Panc1 (cell line): ENCODE results near the gene ATP5F1E. TPM values are rescaled to one million over a fixed set of nuclear protein-coding genes. Genes with fewer than 3 reads are reported as not detected.
A peak's percentile ranks its signal among the peaks of the same experiment; 100 is the strongest.
"Not testable (repeated sequence)": the region's sequence is repeated elsewhere in the genome, so short reads cannot be mapped to it uniquely, and the experiment has no call there.

Experiments
- ATAC-seq: fragments of 200-7000 bp; cut with Tn5 transposase; 2 replicates; pipeline ENCODE4 v1.9.1; 2020; ENCODE audit warnings: mild to moderate bottlenecking, moderate library complexity
- BruUV-seq: library from RNA; stranded (reverse); fragments of 400-500 nt; replicated peaks from 2 replicates; lab custom pipeline; 2021; lab: Mats Ljungman, UMichigan
- CTCF ChIA-PET: fragments of 300-600 bp; sonication (Branson Sonifier 250); formaldehyde crosslinking; loops from one replicate; lab custom pipeline; 2022; ENCODE audit warnings: antibody characterized with exemption; lab: Charles Lee
- POLR2A ChIA-PET: fragments of 300-600 bp; sonication (Branson Sonifier 250); formaldehyde crosslinking; loops from one replicate; lab custom pipeline; 2022; ENCODE audit warnings: antibody characterized with exemption; lab: Charles Lee
- DNase-seq: peaks from one replicate; pipeline ENCODE4 v3.0.0-alpha.2; 2010; ENCODE audit warnings: low read depth, low spot score
- H3K27ac ChIP-seq: 2 replicates; pipeline ENCODE4 v1.5.1; 2011; ENCODE audit warnings: mild to moderate bottlenecking, low read length, inconsistent platforms
- H3K27me3 ChIP-seq: fragments of 200-500 bp; sonication (Bioruptor generic); 2 replicates; pipeline ENCODE4 v1.6.0; 2014; ENCODE audit warnings: low read length, inconsistent platforms; ENCODE audit not compliant: control insufficient read depth, insufficient read depth
- H3K36me3 ChIP-seq: fragments of 200-500 bp; sonication (Bioruptor generic); 2 replicates; pipeline ENCODE4 v1.5.1; 2014; ENCODE audit warnings: inconsistent platforms, mild to moderate bottlenecking, low read length, moderate library complexity; ENCODE audit not compliant: control insufficient read depth, insufficient read depth
- H3K4me1 ChIP-seq: 2 replicates; pipeline ENCODE4 v1.5.1; 2011; ENCODE audit warnings: inconsistent platforms, mild to moderate bottlenecking, low read length, moderate library complexity; ENCODE audit not compliant: control insufficient read depth, insufficient read depth
- H3K4me3 ChIP-seq, 2 experiments: 2 replicates each; pipeline ENCODE4 v1.5.1; 2011 to 2012; ENCODE audit warnings: low read depth in 2 of 2, low read length in 2 of 2, mild to moderate bottlenecking in 2 of 2, inconsistent platforms in 1 of 2, moderate library complexity in 1 of 2
- H3K9me3 ChIP-seq: fragments of 200-500 bp; sonication (Bioruptor generic); 2 replicates; pipeline ENCODE4 v1.5.1; 2014; ENCODE audit warnings: low read depth, mild to moderate bottlenecking, inconsistent platforms, low read length, moderate library complexity; ENCODE audit not compliant: control insufficient read depth, insufficient read depth
- CTCF ChIP-seq: fragments of 450-650 bp; IDR thresholded peaks from 2 replicates; pipeline ENCODE4 v1.5.1; 2017; ENCODE audit warnings: mild to moderate bottlenecking
- POLR2AphosphoS5 ChIP-seq: IDR thresholded peaks from 2 replicates; pipeline ENCODE4 v1.6.1; 2012; ENCODE audit warnings: mild to moderate bottlenecking, low read depth, low read length, moderate library complexity
- REST ChIP-seq, 2 experiments: IDR thresholded peaks; 2 replicates each; pipeline ENCODE4 v1.6.1; 2011 to 2012; ENCODE audit warnings: low read depth in 2 of 2, control low read depth in 1 of 2, low read length in 1 of 2, mild to moderate bottlenecking in 1 of 2, moderate library complexity in 1 of 2; ENCODE audit not compliant: insufficient read depth in 1 of 2
- SIN3A ChIP-seq: IDR thresholded peaks from 2 replicates; pipeline ENCODE4 v1.6.1; 2012; ENCODE audit warnings: low read depth, mild to moderate bottlenecking, low read length, moderate library complexity, borderline replicate concordance; ENCODE audit not compliant: insufficient read depth
- TCF7L2 ChIP-seq: IDR thresholded peaks from 2 replicates; pipeline ENCODE4 v1.6.1; 2011; ENCODE audit warnings: mild to moderate bottlenecking, low read depth, low read length, inconsistent platforms
- in situ Hi-C: cut with HindIII; loops from 2 replicates; pipeline ENCODE4 v1.10.0; 2016; ENCODE audit warnings: low sequenced_read_pairs, low pct_unique_long_range_greater_than_20kb
- intact Hi-C: fragments of 100-400 bp; cut with micrococcal nuclease; formaldehyde crosslinking; loops from one replicate; pipeline ENCODE4 v1.10.0; 2022; ENCODE audit not compliant: unreplicated experiment
- total RNA-seq: library from RNA; stranded (reverse); gene quantifications from one replicate; pipeline ENCODE4 v1.2.1, GENCODE V29; 2021; ENCODE audit not compliant: unreplicated experiment

Gene ATP5F1E
- total RNA-seq, 1 experiment from 2014 or later = 90.6 TPM

- H3K27me3 ChIP-seq = no peaks in the 10 kb centered on the region
- no peak overlapping the region for H3K4me3 ChIP-seq
- TF ChIP-seq SIN3A (no peak), POLR2AphosphoS5 (no peak), CTCF (no peak), REST (IDR thresholded peaks at IDR 0.05; ENCODE audit: insufficient read depth in 1 of 2, low read depth in 2 of 2, low read length in 1 of 2) (no peak)
- H3K4me1 ChIP-seq = peaks cover 10% of the 10 kb centered on the region; the same call in 1 of the 2 replicates
- H3K9me3 ChIP-seq = no peaks in the 10 kb centered on the region
- H3K27ac ChIP-seq = no peak overlapping the region
- POLR2A ChIA-PET = no interaction called here
- TSS peak; percentile 39 for BruUV-seq
- ATAC-seq (no peak), DNase-seq (no peak)
- in situ Hi-C loops (no loop called here), intact Hi-C loops (loop anchor here (10.0 kb wide), 1 partner anchor 90 kb away; no protein-coding TSS in a partner anchor)
- H3K36me3 ChIP-seq = peaks cover 13% of the 10 kb centered on the region
- CTCF ChIA-PET = no interaction called here
These were observed 47.4 kb downstream of the ATP5F1E start for GRCh38 chr20:58984691-58985090.

GRCh38 chr20:58983115-58983468, 49.0 kb downstream of the ATP5F1E start:
- peaks cover 11% of the 10 kb centered on the region for H3K36me3 ChIP-seq
- H3K27ac ChIP-seq, in situ Hi-C loops, H3K4me3 ChIP-seq, BruUV-seq, ATAC-seq, CTCF ChIA-PET, H3K27me3 ChIP-seq, DNase-seq, H3K9me3 ChIP-seq: not testable (repeated sequence)
- POLR2A ChIA-PET = interaction anchor here (0.7 kb wide), 2 partner anchors 264 to 288 kb away, joined by 3 to 4 read pairs; no protein-coding TSS in a partner anchor
- peaks cover 10% of the 10 kb centered on the region; the same call in 1 of the 2 replicates for H3K4me1 ChIP-seq
- intact Hi-C loops = loop anchor here (10.0 kb wide), 1 partner anchor 88 kb away; no protein-coding TSS in a partner anchor

- H3K27me3 ChIP-seq = no peaks in the 10 kb centered on the region
- no peak for DNase-seq
- POLR2A ChIA-PET = interaction anchor here (0.7 kb wide), 3 partner anchors 10 to 289 kb away, joined by 3 to 5 read pairs (median 4); no protein-coding TSS in a partner anchor
- ATAC-seq = no peak
- CTCF ChIA-PET = no interaction called here
- H3K4me3 ChIP-seq = peak overlapping the region; percentile 88 to 96
- TF ChIP-seq POLR2AphosphoS5 (no peak), TCF7L2 (no peak), SIN3A (no peak), CTCF (no peak), REST (IDR thresholded peaks at IDR 0.05; ENCODE audit: insufficient read depth in 1 of 2, low read depth in 2 of 2, low read length in 1 of 2) (no peak)
- in situ Hi-C loops (no loop called here), intact Hi-C loops (loop anchor here (10.0 kb wide), 1 partner anchor 88 kb away; no protein-coding TSS in a partner anchor)
- peaks cover 6% of the 10 kb centered on the region for H3K36me3 ChIP-seq
- no peaks in the 10 kb centered on the region for H3K9me3 ChIP-seq
- BruUV-seq = TSS peak; percentile 66
- peak overlapping the region; percentile 91 for H3K27ac ChIP-seq
- peaks cover 10% of the 10 kb centered on the region; the same call in 1 of the 2 replicates for H3K4me1 ChIP-seq
These were observed 49.6 kb downstream of the ATP5F1E start for GRCh38 chr20:58982406-58983114.
